K562 (cell line): ENCODE data around the gene MAGEE1. TPM values are rescaled to one million over a fixed set of nuclear protein-coding genes. Genes with fewer than 3 reads are reported as not detected.
A peak's percentile ranks its signal among the peaks of the same experiment; 100 is the strongest.

Experiments used
- ATAC-seq: fragments of 200-7000 bp; cut with Tn5 transposase; 3 replicates; pipeline ENCODE4 v1.9.1; 2020; ENCODE audit warnings: moderate library complexity
- BruUV-seq: library from RNA; stranded (reverse); fragments of 400-500 nt; replicated peaks from 2 replicates; lab custom pipeline; 2021; lab: Mats Ljungman, UMichigan
- CTCF ChIA-PET: fragments of 300-600 bp; formaldehyde crosslinking; extraction: SDS; loops from one replicate; lab custom pipeline; 2021; ENCODE audit warnings: low intra/inter-chr PET ratio; lab: Yijun Ruan, JAX
- POLR2A ChIA-PET: fragments of 300-600, 350-650 bp; sonication (Branson Sonifier 250); formaldehyde crosslinking; extraction: SDS; loops from one replicate; lab custom pipeline; 2021; ENCODE audit warnings: antibody characterized with exemption, inconsistent platforms; lab: Yijun Ruan, JAX
- DNase-seq, 4 experiments: peaks; one replicate each; pipeline versions ENCODE4 v3.0.0 to v3.0.0-alpha.2; 2011 to 2018; ENCODE audit warnings: low spot score in 3 of 4, mixed read lengths in 3 of 4; ENCODE audit errors: extremely low read depth in 1 of 4
- FAIRE-seq: peaks from 2 replicates; lab custom pipeline; 2011; peaks lifted over from hg19 to GRCh38; lab: Jason Lieb, UNC
- H2AFZ ChIP-seq: 2 replicates; pipeline ENCODE4 v1.6.0; 2011; ENCODE audit warnings: low read depth, low read length, control low read depth, inconsistent platforms
- H3K27ac ChIP-seq: fragments of 200-600 bp; 3 replicates; pipeline ENCODE4 v1.8.0; 2011; ENCODE audit warnings: low read depth, mild to moderate bottlenecking, control low read depth, inconsistent platforms, low read length, moderate library complexity, mixed read lengths; ENCODE audit errors: extremely low read depth
- H3K27me3 ChIP-seq, 2 experiments: fragments of 300-600 bp in 1 of 2; 2 replicates in 1 of 2; 3 replicates in 1 of 2; pipeline versions ENCODE4 v1.6.0 to v1.8.0; 2011; ENCODE audit warnings: inconsistent platforms in 2 of 2, low read length in 2 of 2, mild to moderate bottlenecking in 1 of 2, mixed read lengths in 1 of 2, moderate library complexity in 1 of 2; ENCODE audit not compliant: control insufficient read depth in 2 of 2, insufficient read depth in 2 of 2
- H3K36me3 ChIP-seq: fragments of 300-600 bp; 3 replicates; pipeline ENCODE4 v1.8.0; 2011; ENCODE audit warnings: mild to moderate bottlenecking, low read length, inconsistent platforms; ENCODE audit not compliant: control insufficient read depth, insufficient read depth
- H3K4me1 ChIP-seq, 2 experiments: fragments of 200-600 bp in 1 of 2; replicated peaks in 1 of 2; 2 replicates in 1 of 2; 3 replicates in 1 of 2; pipeline versions ENCODE4 v1.5.1 to v1.8.0; 2011; ENCODE audit warnings: inconsistent platforms in 2 of 2, low read length in 2 of 2, mild to moderate bottlenecking in 1 of 2, mixed read lengths in 1 of 2, moderate library complexity in 1 of 2; ENCODE audit not compliant: control insufficient read depth in 2 of 2, insufficient read depth in 2 of 2
- H3K4me2 ChIP-seq: 2 replicates; pipeline ENCODE4 v1.6.1; 2011; ENCODE audit warnings: low read length, control low read depth, inconsistent platforms, mixed read lengths; ENCODE audit not compliant: insufficient read depth
- H3K4me3 ChIP-seq: fragments of 200-600 bp; sonication (generic), shearing (Covaris generic); 2 replicates; pipeline ENCODE4 v1.5.1; 2016; ENCODE audit warnings: control low read depth, inconsistent platforms
- H3K79me2 ChIP-seq: fragments of 200-600 bp; 3 replicates; pipeline ENCODE4 v1.8.0; 2011; ENCODE audit warnings: low read length, inconsistent platforms; ENCODE audit not compliant: control insufficient read depth, insufficient read depth
- H3K9ac ChIP-seq, 2 experiments: 2 replicates each; pipeline versions ENCODE4 v1.6.0 to v1.6.1; 2011; ENCODE audit warnings: low read depth in 2 of 2, low read length in 2 of 2, control low read depth in 1 of 2, inconsistent platforms in 1 of 2, mild to moderate bottlenecking in 1 of 2, mixed read lengths in 1 of 2; ENCODE audit not compliant: insufficient read depth in 1 of 2
- H3K9me1 ChIP-seq: one replicate; pipeline ENCODE4 v1.6.0; 2011; ENCODE audit warnings: inconsistent platforms, mild to moderate bottlenecking, low read length, moderate library complexity; ENCODE audit not compliant: control insufficient read depth, insufficient read depth
- H3K9me3 ChIP-seq: replicated peaks from 2 replicates; pipeline ENCODE4 v1.5.1; 2011; ENCODE audit warnings: low read depth, low read length, inconsistent platforms; ENCODE audit not compliant: control insufficient read depth, insufficient read depth
- H4K20me1 ChIP-seq: replicated peaks from 2 replicates; pipeline ENCODE4 v1.6.1; 2011; ENCODE audit warnings: low read length, inconsistent platforms, mixed read lengths; ENCODE audit not compliant: control insufficient read depth, insufficient read depth
- C11orf30 ChIP-seq: fragments of 450-650 bp; IDR thresholded peaks from 2 replicates; pipeline ENCODE4 v1.6.1; 2016; ENCODE audit warnings: low read depth, mild to moderate bottlenecking
- MYC ChIP-seq, 2 experiments: fragments of 250-450 bp in 1 of 2; sonication (Bioruptor Pico) in 1 of 2; IDR thresholded peaks; 2 replicates each; pipeline versions ENCODE4 v1.5.1 to v1.6.1; 2012 to 2021; ENCODE audit warnings: low read depth in 2 of 2, borderline replicate concordance in 1 of 2, improper control_type of control experiment in 1 of 2, low read length in 1 of 2, mild to moderate bottlenecking in 1 of 2, moderate library complexity in 1 of 2
- SPI1 ChIP-seq: IDR thresholded peaks from 2 replicates; pipeline ENCODE4 v1.6.1; 2011; ENCODE audit warnings: low read depth, low read length, control low read depth, borderline replicate concordance
- in situ Hi-C: fragments of 300-500 bp; cut with MboI; formaldehyde crosslinking; loops from 4 replicates; pipeline ENCODE4 v1.15.0; 2018; ENCODE audit warnings: inconsistent platforms, mixed read lengths
- intact Hi-C: fragments of 100-400 bp; cut with micrococcal nuclease; formaldehyde crosslinking; loops from 2 replicates; pipeline ENCODE4 v1.14.2; 2022
- polyA plus RNA-seq, 8 experiments: library from polyadenylated mRNA; depleted of rRNA in 4 of 8; stranded (reverse) in 5 of 8; unstranded in 3 of 8; fragments of >200 nt; fragmentation: Nextera tagmentation in 2 of 8; fragmentation: Illumina TruSeq in 1 of 8; extraction: Ambion mirVana in 2 of 8; extraction: Trizol in 1 of 8; gene quantifications; 2 replicates each; pipeline versions ENCODE4 v1.2.1 to v1.2.3, GENCODE V29; 2011 to 2014; ENCODE audit warnings: inconsistent platforms in 1 of 8, missing spikeins in 1 of 8
- total RNA-seq, 7 experiments: library from RNA; depleted of rRNA in 6 of 7; stranded (reverse); fragments of >200 nt in 6 of 7; fragmentation: Illumina TruSeq in 2 of 7; extraction: Trizol in 2 of 7; gene quantifications; 2 replicates each; pipeline versions ENCODE4 v1.2.1 to v1.2.3, GENCODE V29; 2011 to 2021; ENCODE audit warnings: low replicate concordance in 1 of 7
- TF ChIP-seq, protein P1 (sequence below): fragments of 250-450 bp; sonication (Bioruptor Pico); IDR thresholded peaks from 2 replicates; pipeline ENCODE4 v1.5.0; 2021

The MAGEE1 gene
- total and polyA plus RNA-seq, 9 of the 15 experiments (the other 6 are each of a cell fraction or from before 2014, with no cell fraction given) = 0.01 to 0.11 (median 0.04) TPM; not detected in 5

GRCh38 chrX:76434103-76434741 lies 6.7 kb downstream of the MAGEE1 start (continued):
- TF ChIP-seq, protein P1, sequence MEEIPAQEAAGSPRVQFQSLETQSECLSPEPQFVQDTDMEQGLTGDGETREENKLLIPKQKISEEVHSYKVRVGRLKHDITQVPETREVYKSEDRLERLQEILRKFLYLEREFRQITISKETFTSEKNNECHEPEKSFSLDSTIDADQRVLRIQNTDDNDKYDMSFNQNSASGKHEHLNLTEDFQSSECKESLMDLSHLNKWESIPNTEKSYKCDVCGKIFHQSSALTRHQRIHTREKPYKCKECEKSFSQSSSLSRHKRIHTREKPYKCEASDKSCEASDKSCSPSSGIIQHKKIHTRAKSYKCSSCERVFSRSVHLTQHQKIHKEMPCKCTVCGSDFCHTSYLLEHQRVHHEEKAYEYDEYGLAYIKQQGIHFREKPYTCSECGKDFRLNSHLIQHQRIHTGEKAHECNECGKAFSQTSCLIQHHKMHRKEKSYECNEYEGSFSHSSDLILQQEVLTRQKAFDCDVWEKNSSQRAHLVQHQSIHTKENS (CRISPR knock-in tag) = no peak
- peak; percentile 36; the same call in 1 of the 2 replicates for TF ChIP-seq C11orf30

DNA sequence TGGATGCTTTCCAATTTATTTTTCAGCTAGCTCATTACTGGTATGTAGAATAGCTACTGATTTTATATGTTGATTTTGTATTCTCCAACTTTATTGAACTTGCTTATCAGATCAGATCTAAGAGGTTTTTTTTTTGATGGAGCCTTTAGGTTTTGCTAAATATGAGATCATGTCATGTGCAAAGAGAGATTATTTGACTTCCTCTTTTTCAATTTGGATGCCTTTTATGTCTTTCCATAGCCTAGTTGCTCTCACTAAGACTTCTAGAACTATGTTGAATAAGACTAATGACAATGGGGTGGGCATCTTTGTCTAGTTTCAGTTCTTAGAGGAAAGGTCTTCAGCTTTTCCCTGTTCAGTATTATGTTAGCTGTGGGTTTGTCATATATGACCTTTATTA lies 11.7 kb downstream of the MAGEE1 start:
- FAIRE-seq = no peak
- intact Hi-C loops (no loop called here), in situ Hi-C loops (no loop called here)
- Histone ChIP-seq H3K36me3 (no peaks in the 10 kb centered on the region), H3K27me3 (no peaks in the 10 kb centered on the region), H3K79me2 (no peaks in the 10 kb centered on the region), H3K4me1 (no peaks in the 10 kb centered on the region), H3K9ac (no peak overlapping the region), H2AFZ (no peak overlapping the region), H3K9me3 (no peaks in the 10 kb centered on the region), H3K27ac (no peak overlapping the region), H3K4me3 (no peak overlapping the region), H4K20me1 (no peaks in the 10 kb centered on the region), H3K9me1 (no peaks in the 10 kb centered on the region), H3K4me2 (no peak overlapping the region)
- TF ChIP-seq SPI1 = peak; percentile 16; the same call in 1 of the 2 replicates
- no peak for TF ChIP-seq MYC (IDR thresholded peaks at IDR 0.05; ENCODE audit: low read depth, low read length)
- no peak for TF ChIP-seq MYC (CRISPR knock-in tag; IDR thresholded peaks at IDR 0.05; ENCODE audit: borderline replicate concordance, low read depth)
- BruUV-seq = no TSS peak
- ChIA-PET POLR2A (interaction anchor here (0.6 kb wide), 1 partner anchor 813 kb away, joined by 3 read pairs; no protein-coding TSS in a partner anchor), CTCF (no interaction called here)
- no peak for DNase-seq
- ATAC-seq = no peak
